Neural crest cell (in vitro differentiated cells): ENCODE results near the gene SOX18. TPM values are rescaled to one million over a fixed set of nuclear protein-coding genes. Genes with fewer than 3 reads are reported as not detected.

Source experiments
- DNase-seq: peaks from one replicate; pipeline ENCODE4 v3.0.0; 2021; ENCODE audit warnings: low read depth, mixed read lengths, low spot score
- H3K27ac Mint-ChIP-seq: one replicate; pipeline ENCODE4 v1.8.0; 2021; ENCODE audit warnings: mild to moderate bottlenecking, mixed read lengths; ENCODE audit not compliant: unreplicated experiment
- H3K27me3 Mint-ChIP-seq: 2 replicates; pipeline ENCODE4 v1.8.0; 2021; ENCODE audit warnings: low read depth, mild to moderate bottlenecking, mixed read lengths
- H3K36me3 Mint-ChIP-seq: 2 replicates; pipeline ENCODE4 v1.8.0; 2021; ENCODE audit warnings: low read depth, mild to moderate bottlenecking, mixed read lengths
- H3K4me1 Mint-ChIP-seq: 2 replicates; pipeline ENCODE4 v1.8.0; 2021; ENCODE audit warnings: mixed read lengths
- H3K4me3 Mint-ChIP-seq: one replicate; pipeline ENCODE4 v1.8.0; 2021; ENCODE audit warnings: mild to moderate bottlenecking, mixed read lengths
- H3K9me3 Mint-ChIP-seq: 2 replicates; pipeline ENCODE4 v1.8.0; 2021; ENCODE audit warnings: mixed read lengths
- CTCF ChIP-seq: fragments of 200-600 bp; sonication (generic); conservative IDR thresholded peaks from 2 replicates; pipeline ENCODE4 v1.5.0; 2021; ENCODE audit warnings: antibody characterized with exemption, mild to moderate bottlenecking
- total RNA-seq: library from RNA; stranded (reverse); gene quantifications from 2 replicates; pipeline ENCODE4 v1.2.1, GENCODE V29; 2021

Gene SOX18
- total RNA-seq, 1 donor from 2014 or later: not detected

GRCh38 chr20:64045346-64046011 is 4.0 kb downstream of the SOX18 start:
- no peaks in the 10 kb centered on the region for H3K36me3 Mint-ChIP-seq
- no peaks in the 10 kb centered on the region for H3K9me3 Mint-ChIP-seq
- DNase-seq: no peak
- H3K27ac Mint-ChIP-seq: no peak overlapping the region
- no peak overlapping the region for H3K4me3 Mint-ChIP-seq
- no peak for TF ChIP-seq CTCF
- H3K27me3 Mint-ChIP-seq: peaks cover 81% of the 10 kb centered on the region
- H3K4me1 Mint-ChIP-seq: no peaks in the 10 kb centered on the region

GRCh38 chr20:64044484-64045247 is 4.8 kb downstream of the SOX18 start:
- H3K27me3 Mint-ChIP-seq: peaks cover 83% of the 10 kb centered on the region
- H3K4me1 Mint-ChIP-seq: no peaks in the 10 kb centered on the region
- no peak for DNase-seq
- no peaks in the 10 kb centered on the region for H3K9me3 Mint-ChIP-seq
- H3K27ac Mint-ChIP-seq: no peak overlapping the region
- no peak for TF ChIP-seq CTCF
- peak overlapping the region; percentile 59 for H3K4me3 Mint-ChIP-seq
- no peaks in the 10 kb centered on the region for H3K36me3 Mint-ChIP-seq

- Mint-ChIP-seq H3K36me3 (no peaks in the 10 kb centered on the region), H3K27me3 (peaks cover 87% of the 10 kb centered on the region), H3K4me1 (no peaks in the 10 kb centered on the region), H3K9me3 (no peaks in the 10 kb centered on the region), H3K4me3 (peak overlapping the region; percentile 54), H3K27ac (no peak overlapping the region)
- DNase-seq: no peak
- TF ChIP-seq CTCF: no peak
These were observed 5.7 kb downstream of the SOX18 start for GRCh38 chr20:64043768-64044167.

- Mint-ChIP-seq H3K27ac (no peak overlapping the region), H3K4me3 (no peak overlapping the region), H3K36me3 (no peaks in the 10 kb centered on the region), H3K9me3 (no peaks in the 10 kb centered on the region), H3K27me3 (peaks cover 92% of the 10 kb centered on the region), H3K4me1 (peaks cover 4% of the 10 kb centered on the region)
- no peak for TF ChIP-seq CTCF
- DNase-seq: no peak
These were observed 7.2 kb downstream of the SOX18 start for GRCh38 chr20:64042054-64042781.

GRCh38 chr20:64041781-64042053 is 7.7 kb downstream of the SOX18 start:
- Mint-ChIP-seq H3K4me3 (no peak overlapping the region), H3K27ac (no peak overlapping the region), H3K27me3 (peaks cover 92% of the 10 kb centered on the region), H3K4me1 (peaks cover 4% of the 10 kb centered on the region), H3K9me3 (no peaks in the 10 kb centered on the region), H3K36me3 (no peaks in the 10 kb centered on the region)
- TF ChIP-seq CTCF: no peak
- DNase-seq: no peak
